Erythroblast (primary cell): ENCODE results near the gene PDE8B.

Experiments used
- GATA1 ChIP-seq: IDR thresholded peaks from 2 replicates; pipeline ENCODE4 v1.6.1; 2011; ENCODE audit warnings: low read depth, mild to moderate bottlenecking, control low read depth, low read length, moderate library complexity
- POLR2A ChIP-seq: IDR thresholded peaks from 2 replicates; pipeline ENCODE4 v1.6.1; 2011; ENCODE audit warnings: mild to moderate bottlenecking, low read length

- TF ChIP-seq POLR2A (no peak), GATA1 (no peak)
These were observed 196.7 kb downstream of the PDE8B start for GRCh38 chr5:77407152-77407551.
